GM12875 (cell line): Measurements from ENCODE around the gene MAPK1.

Source experiments
- H3K4me3 ChIP-seq: one replicate; pipeline ENCODE4 v1.5.1; 2011; ENCODE audit warnings: low read depth, low read length, control low read depth
- CTCF ChIP-seq: IDR thresholded peaks from 2 replicates; pipeline ENCODE4 v1.5.1; 2011; ENCODE audit warnings: low read depth, mild to moderate bottlenecking, control low read depth, inconsistent platforms, low read length, moderate library complexity, borderline replicate concordance; ENCODE audit not compliant: insufficient read depth

MAPK1 gene

GRCh38 chr22:21762712-21763581, 104.5 kb downstream of the MAPK1 start:
- no peak for TF ChIP-seq CTCF
- H3K4me3 ChIP-seq, result no peak overlapping the region

- no peak for TF ChIP-seq CTCF
- no peak overlapping the region for H3K4me3 ChIP-seq
Observed at GRCh38 chr22:21761994-21762680, 105.3 kb downstream of the MAPK1 start.

GRCh38 chr22:21761086-21761485, 106.4 kb downstream of the MAPK1 start:
- H3K4me3 ChIP-seq, result no peak overlapping the region
- no peak for TF ChIP-seq CTCF

- H3K4me3 ChIP-seq, result no peak overlapping the region
- no peak for TF ChIP-seq CTCF
Observed at GRCh38 chr22:21760640-21761039, 106.8 kb downstream of the MAPK1 start.

- TF ChIP-seq CTCF, result no peak
- no peak overlapping the region for H3K4me3 ChIP-seq
Observed at GRCh38 chr22:21759646-21760376, 107.6 kb downstream of the MAPK1 start.

GRCh38 chr22:21759093-21759492, 108.4 kb downstream of the MAPK1 start:
- H3K4me3 ChIP-seq, result no peak overlapping the region
- TF ChIP-seq CTCF, result no peak
